Activated CD4-positive, alpha-beta T cell treated with anti-CD3 and anti-CD28 coated beads, Interleukin-2, amount 50 U/mL, for 4 hours (primary cell): Measurements from ENCODE around the gene KCNJ6.

Experiments
- DNase-seq, 2 experiments: peaks; one replicate each; pipeline ENCODE4 v3.0.0-alpha.2; 2020

KCNJ6 gene

GRCh38 chr21:37808261-37808660, 108.0 kb downstream of the KCNJ6 start:
- no peak for DNase-seq

GRCh38 chr21:37805266-37805665, 111.0 kb downstream of the KCNJ6 start:
- no peak for DNase-seq

- DNase-seq: no peak
These were observed 112.3 kb downstream of the KCNJ6 start for GRCh38 chr21:37804001-37804400.

- DNase-seq: no peak
These were observed 113.1 kb downstream of the KCNJ6 start for GRCh38 chr21:37803101-37803651.

GRCh38 chr21:37800456-37801061, 115.7 kb downstream of the KCNJ6 start:
- DNase-seq: no peak

GRCh38 chr21:37800057-37800455, 116.2 kb downstream of the KCNJ6 start:
- DNase-seq: no peak

GRCh38 chr21:37799211-37800056, 116.8 kb downstream of the KCNJ6 start:
- no peak for DNase-seq

- DNase-seq: no peak
These were observed 118.9 kb downstream of the KCNJ6 start for GRCh38 chr21:37797403-37797802.

GRCh38 chr21:37796011-37796410, 120.2 kb downstream of the KCNJ6 start:
- DNase-seq: no peak

- DNase-seq: no peak
These were observed 122.6 kb downstream of the KCNJ6 start for GRCh38 chr21:37793660-37794059.

GRCh38 chr21:37792046-37792445, 124.2 kb downstream of the KCNJ6 start:
- DNase-seq: no peak

- no peak for DNase-seq
These were observed 125.4 kb downstream of the KCNJ6 start for GRCh38 chr21:37790905-37791304.

GRCh38 chr21:37788503-37788902, 127.8 kb downstream of the KCNJ6 start:
- no peak for DNase-seq

- DNase-seq: no peak
These were observed 128.8 kb downstream of the KCNJ6 start for GRCh38 chr21:37787456-37787855.

- DNase-seq: no peak
These were observed 131.5 kb downstream of the KCNJ6 start for GRCh38 chr21:37784591-37785318.

- no peak for DNase-seq
These were observed 133.2 kb downstream of the KCNJ6 start for GRCh38 chr21:37783016-37783415.

- no peak for DNase-seq
These were observed 135.0 kb downstream of the KCNJ6 start for GRCh38 chr21:37780991-37781983.

GRCh38 chr21:37771181-37771580, 145.1 kb downstream of the KCNJ6 start:
- DNase-seq: no peak

- DNase-seq: no peak
These were observed 145.8 kb downstream of the KCNJ6 start for GRCh38 chr21:37770461-37770860.

- no peak for DNase-seq
These were observed 146.6 kb downstream of the KCNJ6 start for GRCh38 chr21:37769656-37770055.

- DNase-seq: no peak
These were observed 148.3 kb downstream of the KCNJ6 start for GRCh38 chr21:37767984-37768383.

- no peak for DNase-seq
These were observed 150.1 kb downstream of the KCNJ6 start for GRCh38 chr21:37766129-37766528.
